Thyroid gland (tissue), 4 donors: ENCODE measurements around the gene CD200.

Experiments used
- CTCF ChIP-seq, 6 experiments: fragments of 200-600 bp in 3 of 6; fragments of 450-650 bp in 3 of 6; sonication (generic) in 3 of 6; IDR thresholded peaks; one replicate each; pipeline ENCODE4 v1.5.1; 2016 to 2019; ENCODE audit warnings: antibody characterized with exemption in 6 of 6, mild to moderate bottlenecking in 2 of 6, inconsistent platforms in 1 of 6, moderate library complexity in 1 of 6
- POLR2A ChIP-seq, 2 donors: fragments of 450-650 bp; IDR thresholded peaks; one replicate each; pipeline ENCODE4 v1.6.1; 2017; ENCODE audit warnings: antibody characterized with exemption in 2 of 2, mild to moderate bottlenecking in 2 of 2, moderate library complexity in 1 of 2

DNA sequence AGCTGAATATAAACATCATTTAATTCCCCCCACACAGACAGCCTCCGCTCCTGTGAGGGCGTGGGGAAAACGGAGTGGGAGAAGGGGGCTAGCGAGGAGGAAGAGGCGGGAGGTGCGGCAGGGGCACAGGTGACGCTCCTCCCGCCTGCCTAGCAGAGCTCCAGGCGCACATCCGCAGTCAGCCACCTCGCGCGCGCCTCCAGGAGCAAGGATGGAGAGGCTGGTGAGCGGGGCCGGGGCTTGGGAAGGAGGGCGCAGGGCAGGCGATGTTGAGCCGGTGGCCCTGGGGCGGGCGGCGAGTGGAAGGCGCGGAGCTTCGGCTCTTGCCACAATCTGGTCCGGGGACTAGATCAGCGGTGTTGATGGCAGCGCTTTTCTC, at the start of gene CD200:
- TF ChIP-seq CTCF (IDR thresholded peaks at IDR 0.05) = peak in 3 of 6 experiments; percentile 15 to 37 (median 29)
- TF ChIP-seq POLR2A (IDR thresholded peaks at IDR 0.05) = peak; percentile 17 to 91
